Natural killer cell treated with Interleukin-12 subunit alpha and Interleukin-12 subunit beta and Interleukin-15 and Interleukin-18, amount 100 ng/mL, for 72 hours (primary cell): ENCODE measurements around the gene CTSW. TPM values are rescaled to one million over a fixed set of nuclear protein-coding genes. Genes with fewer than 3 reads are reported as not detected.
A peak's percentile ranks its signal among the peaks of the same experiment; 100 is the strongest.

Experiments
- ATAC-seq, 2 donors: fragments of 150-1000 bp; cut with Tn5 transposase in 1 of 2; sonication (Bioruptor Pico), chemical (Tn5 transposase) in 1 of 2; 2 replicates each; pipeline ENCODE4 v1.10.0; 2021
- DNase-seq: peaks from one replicate; pipeline ENCODE4 v3.0.0; 2022; ENCODE audit warnings: low spot score
- H3K27ac Mint-ChIP-seq, 2 donors: 1 replicate in 1 of 2; 2 replicates in 1 of 2; pipeline ENCODE4 v1.8.0; 2022; ENCODE audit warnings: mixed read lengths in 2 of 2, mild to moderate bottlenecking in 1 of 2, moderate library complexity in 1 of 2
- H3K27me3 Mint-ChIP-seq, 2 donors: 1 replicate in 1 of 2; 2 replicates in 1 of 2; pipeline ENCODE4 v1.8.0; 2022; ENCODE audit warnings: mixed read lengths in 2 of 2
- H3K36me3 Mint-ChIP-seq: one replicate; pipeline ENCODE4 v1.8.0; 2022; ENCODE audit warnings: mixed read lengths
- H3K4me1 Mint-ChIP-seq, 2 donors: 1 replicate in 1 of 2; 2 replicates in 1 of 2; pipeline ENCODE4 v1.8.0; 2022; ENCODE audit warnings: low read depth in 2 of 2, mixed read lengths in 2 of 2, mild to moderate bottlenecking in 1 of 2
- H3K4me3 Mint-ChIP-seq: one replicate; pipeline ENCODE4 v1.8.0; 2022; ENCODE audit warnings: mixed read lengths
- H3K9me3 Mint-ChIP-seq: 2 replicates; pipeline ENCODE4 v1.8.0; 2022; ENCODE audit warnings: mixed read lengths
- total RNA-seq, 2 donors: library from RNA; stranded (reverse); gene quantifications; one replicate each; pipeline ENCODE4 v1.2.3, GENCODE V29; 2022

The CTSW gene
- total RNA-seq, 2 donors from 2014 or later = 124 to 886 TPM

DNA sequence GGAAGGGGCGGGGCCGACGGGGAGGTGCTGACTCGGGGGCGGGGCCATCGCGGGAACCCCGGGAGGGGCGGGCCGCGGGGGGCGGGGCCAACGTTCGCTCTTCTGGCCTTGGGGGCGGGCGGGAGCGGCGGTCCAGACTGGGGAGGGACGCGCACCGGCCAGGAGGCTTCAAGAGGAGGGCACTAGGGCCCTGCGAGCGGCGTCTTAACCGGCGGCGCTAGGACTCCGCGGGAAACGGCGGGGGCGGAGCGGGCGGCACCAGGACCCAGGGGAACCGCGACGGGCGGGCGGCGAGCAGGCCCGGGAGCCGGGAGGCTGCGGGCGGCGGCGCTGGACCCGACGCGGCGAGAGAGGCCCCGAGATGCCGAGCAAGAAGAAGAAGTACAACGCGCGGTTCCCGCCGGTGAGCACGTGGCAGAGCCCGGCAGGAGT lies 39.5 kb downstream of the CTSW start, which contains the start of gene DRAP1:
DRAP1 (plus strand) TSS at position 286 of the 432 bp plus-strand sequence; CDS start at position 362, 76 bp downstream.
- H3K4me3 Mint-ChIP-seq = peak within 1 kb of the TSS; percentile 90
- peak; percentile 99 for DNase-seq
- H3K27me3 Mint-ChIP-seq = no peaks in the 10 kb centered on the region
- ATAC-seq = peak; percentile 96
- H3K9me3 Mint-ChIP-seq = no peaks in the 10 kb centered on the region
- H3K4me1 Mint-ChIP-seq = peaks cover 21 to 29% of the 10 kb centered on the region in 2 donors
- H3K27ac Mint-ChIP-seq = peak within 1 kb of the TSS; percentile 75 to 78
- no peaks in the 10 kb centered on the region for H3K36me3 Mint-ChIP-seq

DNA sequence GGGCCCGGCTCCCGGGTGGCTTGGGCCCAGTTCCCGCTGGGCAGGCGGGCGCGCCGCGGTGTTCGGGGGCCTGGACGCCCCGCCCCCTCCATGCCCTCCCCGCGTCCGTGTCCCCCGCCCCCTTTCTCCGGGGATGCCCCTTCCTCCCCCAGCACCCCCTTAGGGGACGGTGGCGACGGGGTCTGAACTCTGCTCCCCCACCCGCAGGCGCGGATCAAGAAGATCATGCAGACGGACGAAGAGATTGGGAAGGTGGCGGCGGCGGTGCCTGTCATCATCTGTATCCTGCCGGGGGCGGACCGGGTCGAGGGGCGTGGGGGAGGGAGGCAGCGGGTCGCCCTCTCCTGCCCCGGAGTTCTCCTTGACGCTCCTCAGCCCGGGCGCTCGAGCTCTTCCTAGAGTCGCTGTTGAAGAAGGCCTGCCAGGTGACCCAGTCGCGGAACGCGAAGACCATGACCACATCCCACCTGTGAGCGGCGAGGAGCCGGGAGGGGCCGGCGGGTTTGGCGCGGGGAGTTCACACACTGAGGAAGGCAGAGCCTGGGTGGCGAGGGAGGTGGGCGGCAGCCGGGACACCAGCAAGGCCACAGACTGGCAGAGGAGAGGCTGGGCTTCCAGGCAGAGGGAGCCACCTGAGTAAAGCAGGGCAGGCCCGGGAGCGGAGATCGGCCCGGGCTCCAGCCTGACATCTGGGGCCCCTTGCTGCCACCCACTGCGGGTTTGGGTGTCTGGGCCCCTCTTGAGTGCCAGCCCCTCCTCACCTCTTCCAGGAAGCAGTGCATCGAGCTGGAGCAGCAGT lies 40.1 kb downstream of the CTSW start:
- Mint-ChIP-seq H3K4me1 (peaks cover 17 to 25% of the 10 kb centered on the region in 2 donors), H3K27me3 (no peaks in the 10 kb centered on the region), H3K4me3 (peak overlapping the region; percentile 90), H3K9me3 (no peaks in the 10 kb centered on the region), H3K27ac (peak overlapping the region; percentile 72 to 75), H3K36me3 (no peaks in the 10 kb centered on the region)
- peak; percentile 71 for DNase-seq
- peak; percentile 67 to 75 for ATAC-seq

DNA sequence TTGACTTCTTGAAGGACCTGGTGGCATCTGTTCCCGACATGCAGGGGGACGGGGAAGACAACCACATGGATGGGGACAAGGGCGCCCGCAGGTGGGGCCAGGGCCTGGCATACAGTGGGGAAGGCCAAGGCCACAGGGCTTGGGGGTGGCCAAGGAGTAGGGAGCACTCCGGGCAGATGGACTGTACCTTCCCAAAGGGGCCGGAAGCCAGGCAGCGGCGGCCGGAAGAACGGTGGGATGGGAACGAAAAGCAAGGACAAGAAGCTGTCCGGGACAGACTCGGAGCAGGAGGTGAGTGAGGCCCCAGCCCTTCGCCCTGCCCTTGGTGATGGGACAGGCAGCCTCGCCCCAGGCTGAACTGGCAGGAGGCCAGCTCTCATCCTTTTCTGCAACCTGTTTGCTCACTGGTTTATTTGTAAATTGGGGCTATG lies 40.8 kb downstream of the CTSW start:
- ATAC-seq (no peak), DNase-seq (no peak)
- peak overlapping the region; percentile 90 for H3K4me3 Mint-ChIP-seq
- H3K4me1 Mint-ChIP-seq = peaks cover 12 to 19% of the 10 kb centered on the region in 2 donors
- no peaks in the 10 kb centered on the region for H3K36me3 Mint-ChIP-seq
- H3K27me3 Mint-ChIP-seq = no peaks in the 10 kb centered on the region
- H3K27ac Mint-ChIP-seq = peak overlapping the region; percentile 72 to 75
- H3K9me3 Mint-ChIP-seq = no peaks in the 10 kb centered on the region

DNA sequence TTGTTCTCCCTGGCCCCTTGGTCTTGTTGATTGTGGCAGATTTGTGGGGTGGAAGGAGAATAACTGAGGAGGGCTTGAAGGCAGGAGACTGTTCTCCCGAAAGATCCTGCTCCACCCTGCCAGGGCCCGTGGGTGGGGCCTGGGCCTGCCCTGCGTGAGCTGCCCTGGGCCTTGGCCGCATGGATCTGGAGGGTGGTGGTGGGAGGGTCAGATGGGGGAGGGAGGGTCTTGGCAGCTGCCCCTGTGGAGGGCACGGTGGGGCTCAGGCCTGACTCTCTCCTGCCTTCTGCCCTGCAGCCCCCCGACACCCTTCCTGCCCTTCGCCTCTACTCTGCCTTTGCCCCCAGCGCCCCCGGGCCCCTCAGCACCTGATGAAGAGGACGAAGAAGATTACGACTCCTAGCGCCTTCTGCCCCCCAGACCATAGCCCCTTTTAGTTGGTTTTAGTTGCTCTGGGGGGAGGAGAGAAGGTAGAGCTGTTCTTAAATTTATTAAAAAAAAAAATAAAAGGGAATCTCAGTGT lies 41.5 kb downstream of the CTSW start:
- ATAC-seq = no peak
- Mint-ChIP-seq H3K27ac (no peak overlapping the region), H3K9me3 (no peaks in the 10 kb centered on the region)

DNA sequence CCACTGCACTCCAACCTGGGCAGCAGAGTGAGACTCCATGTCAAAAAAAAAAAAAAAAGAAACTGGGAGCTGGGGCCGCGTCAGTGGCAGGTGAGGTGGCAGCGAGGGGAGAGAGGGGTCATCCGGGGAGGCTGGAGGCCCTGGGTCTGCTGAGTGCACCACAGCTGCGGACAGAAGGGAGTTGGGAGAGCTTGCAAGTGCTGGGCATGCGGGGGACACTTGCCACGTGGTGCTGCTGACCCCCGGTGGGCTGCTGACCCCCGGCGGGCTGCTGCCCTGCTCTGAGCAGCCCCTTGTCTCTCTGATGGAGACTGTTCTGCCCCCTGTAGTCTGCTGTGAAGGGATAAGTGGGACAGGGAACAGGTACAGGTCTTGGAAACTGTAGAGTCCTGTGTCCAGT lies 42.2 kb downstream of the CTSW start:
- H3K9me3 Mint-ChIP-seq = no peaks in the 10 kb centered on the region
- H3K36me3 Mint-ChIP-seq = no peaks in the 10 kb centered on the region
- no peaks in the 10 kb centered on the region for H3K27me3 Mint-ChIP-seq
- H3K4me1 Mint-ChIP-seq = peaks cover 5 to 13% of the 10 kb centered on the region in 2 donors
- ATAC-seq = no peak
- DNase-seq = no peak
- H3K4me3 Mint-ChIP-seq = no peak overlapping the region
- no peak overlapping the region for H3K27ac Mint-ChIP-seq

More for the DNA sequence above, 41.5 kb downstream of the CTSW start:
- Mint-ChIP-seq H3K27me3 (no peaks in the 10 kb centered on the region), H3K4me3 (peak overlapping the region; percentile 90), H3K36me3 (no peaks in the 10 kb centered on the region), H3K4me1 (peaks cover 12 to 19% of the 10 kb centered on the region in 2 donors)
- DNase-seq = no peak

DNA sequence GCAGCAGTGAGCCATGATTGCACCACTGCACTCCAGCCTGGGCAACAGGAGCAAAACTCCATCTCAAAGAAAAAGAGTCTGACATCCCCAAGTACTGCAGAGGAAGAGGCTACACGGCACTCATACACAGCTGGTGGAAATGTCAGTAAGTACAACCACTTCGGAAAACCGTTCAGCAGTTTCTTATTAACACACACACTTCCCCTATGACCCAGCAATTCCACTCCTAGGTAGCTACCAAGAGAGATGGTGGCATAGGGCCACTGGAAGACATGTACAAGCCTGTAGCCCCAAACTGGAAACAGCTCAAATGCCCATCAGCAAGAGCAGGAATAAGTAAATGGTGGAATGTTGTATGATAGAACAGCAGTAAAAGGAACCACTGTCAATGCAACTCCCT lies 42.9 kb downstream of the CTSW start:
- no peaks in the 10 kb centered on the region for H3K36me3 Mint-ChIP-seq
- no peaks in the 10 kb centered on the region for H3K27me3 Mint-ChIP-seq
- peaks cover 3% of the 10 kb centered on the region for H3K9me3 Mint-ChIP-seq
- DNase-seq = no peak
- peaks cover 8 to 15% of the 10 kb centered on the region in 2 donors for H3K4me1 Mint-ChIP-seq
- no peak for ATAC-seq
- no peak overlapping the region for H3K4me3 Mint-ChIP-seq
- H3K27ac Mint-ChIP-seq = peak overlapping the region in 1 of 2 donors; percentile 29

DNA sequence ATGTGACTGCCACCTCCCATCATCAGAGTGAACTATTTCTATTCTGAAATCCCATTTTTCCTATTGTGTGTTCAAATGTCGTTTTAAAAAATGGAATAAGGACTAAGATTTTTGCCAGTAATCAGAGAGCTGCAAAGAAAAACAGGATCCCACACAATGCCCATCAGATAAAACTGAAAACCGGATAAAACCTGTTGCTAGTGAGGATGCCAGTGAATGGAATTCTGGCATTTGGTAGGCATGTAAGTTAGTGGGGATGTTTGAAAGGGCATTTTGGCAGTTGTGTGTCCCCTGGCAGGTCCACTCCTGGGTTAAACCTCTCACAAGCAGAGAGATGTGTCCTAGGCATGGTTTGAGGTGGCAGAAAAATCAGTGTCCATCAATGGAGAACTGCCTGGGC lies 45.8 kb downstream of the CTSW start:
- Mint-ChIP-seq H3K27ac (no peak overlapping the region), H3K9me3 (peaks cover 3% of the 10 kb centered on the region), H3K4me1 (peaks cover 24 to 32% of the 10 kb centered on the region in 2 donors), H3K4me3 (no peak overlapping the region), H3K36me3 (no peaks in the 10 kb centered on the region), H3K27me3 (no peaks in the 10 kb centered on the region)
- no peak for ATAC-seq
- DNase-seq = no peak

DNA sequence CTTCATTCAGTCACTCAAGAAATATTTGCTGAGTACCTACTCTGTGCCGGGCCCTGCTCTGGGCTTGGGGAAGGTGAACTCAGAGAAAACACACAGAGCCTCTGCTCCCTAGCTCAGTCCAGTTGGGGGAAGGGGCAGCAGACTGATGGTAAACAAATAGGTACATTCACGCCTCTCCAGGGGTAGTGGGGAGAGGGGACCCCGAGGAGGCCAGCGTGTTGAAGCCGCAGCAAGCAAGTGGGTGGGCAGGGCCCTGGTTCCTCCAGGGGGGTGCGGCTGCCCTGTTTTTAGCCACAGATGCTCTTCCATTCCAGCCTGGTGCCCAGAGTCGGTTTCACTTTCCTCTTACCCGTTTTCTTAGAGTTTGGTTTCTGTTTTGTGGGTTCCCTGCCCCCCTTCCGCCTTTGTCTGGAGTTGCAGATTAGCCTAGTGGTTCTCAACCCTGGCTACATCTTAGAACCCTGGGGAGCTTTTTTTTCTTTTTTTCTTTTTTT lies 48.3 kb downstream of the CTSW start:
- Mint-ChIP-seq H3K4me3 (peak overlapping the region; percentile 81), H3K4me1 (peaks cover 31% of the 10 kb centered on the region in 2 donors), H3K36me3 (no peaks in the 10 kb centered on the region), H3K27ac (peak overlapping the region; percentile 83 to 97), H3K27me3 (no peaks in the 10 kb centered on the region), H3K9me3 (peaks cover 3% of the 10 kb centered on the region)
- DNase-seq (peak; percentile 83), ATAC-seq (peak; percentile 91 to 95)

DNA sequence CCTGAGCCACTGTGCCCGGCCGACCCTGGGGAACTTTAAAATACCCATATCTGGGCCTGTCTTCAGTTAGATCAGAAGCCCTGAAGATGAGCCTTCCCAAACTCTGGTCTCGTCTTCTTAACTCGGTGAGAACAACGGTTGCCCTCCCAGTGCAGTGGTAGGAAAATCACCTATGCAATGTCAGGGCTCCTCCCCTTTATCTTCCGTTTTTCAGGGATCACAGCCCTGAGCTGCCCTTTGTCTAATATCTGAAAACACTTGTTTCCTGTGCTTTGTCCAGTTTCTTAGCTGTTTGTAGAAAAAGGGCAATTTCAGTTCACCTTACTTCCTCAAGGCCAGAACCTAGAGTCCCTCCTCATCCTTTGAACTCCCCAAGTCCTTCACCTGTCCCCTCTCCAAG lies 49.0 kb downstream of the CTSW start:
- ATAC-seq (no peak), DNase-seq (peak; percentile 53)
- no peaks in the 10 kb centered on the region for H3K36me3 Mint-ChIP-seq
- peaks cover 3% of the 10 kb centered on the region for H3K9me3 Mint-ChIP-seq
- H3K4me1 Mint-ChIP-seq = peaks cover 31% of the 10 kb centered on the region in 2 donors
- no peaks in the 10 kb centered on the region for H3K27me3 Mint-ChIP-seq
- peak overlapping the region; percentile 83 to 97 for H3K27ac Mint-ChIP-seq
- H3K4me3 Mint-ChIP-seq = peak overlapping the region; percentile 81

DNA sequence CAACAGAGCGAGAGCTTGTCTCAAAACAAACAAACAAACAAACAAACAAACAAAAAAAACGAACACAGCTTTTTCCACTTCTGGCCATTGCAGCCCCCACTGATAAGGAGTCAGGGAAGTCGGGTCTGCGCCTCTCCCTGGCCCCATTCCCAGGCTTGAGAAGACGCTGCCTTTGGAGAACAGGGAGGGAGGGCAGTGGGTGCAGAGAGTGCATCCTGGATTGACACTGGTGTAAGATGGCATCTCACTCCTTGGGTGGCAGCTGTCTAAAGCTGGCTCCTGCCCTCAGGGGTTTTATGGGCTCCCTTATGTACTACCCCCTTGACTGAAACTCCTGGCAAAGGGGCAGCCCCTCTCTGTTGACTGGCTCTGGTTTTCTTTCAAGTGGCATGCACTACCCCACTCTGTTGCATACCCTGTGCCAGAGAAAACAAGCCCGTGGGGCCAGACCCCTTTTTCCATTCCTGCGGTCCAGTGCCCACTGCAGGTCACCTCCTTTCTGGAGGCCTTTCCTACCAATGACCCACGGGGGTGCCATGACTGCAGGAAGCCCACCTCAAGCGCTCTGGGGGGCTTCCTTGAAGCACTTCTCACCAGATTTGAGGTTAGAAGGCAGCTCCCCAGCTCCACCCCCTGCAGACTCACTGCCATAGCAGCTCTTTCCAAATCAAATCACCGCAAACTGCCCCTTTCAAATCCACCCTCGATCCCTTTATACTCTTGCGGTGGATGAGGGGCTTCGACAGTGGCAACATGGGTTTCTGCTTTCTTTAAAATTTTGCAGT lies 52.3 kb downstream of the CTSW start:
- Mint-ChIP-seq H3K4me3 (no peak overlapping the region), H3K36me3 (no peaks in the 10 kb centered on the region), H3K27ac (peak overlapping the region in 1 of 2 donors; percentile 21), H3K9me3 (peaks cover 2% of the 10 kb centered on the region), H3K4me1 (peaks cover 29% of the 10 kb centered on the region in 2 donors), H3K27me3 (no peaks in the 10 kb centered on the region)
- DNase-seq (peak; percentile 16), ATAC-seq (no peak)

DNA sequence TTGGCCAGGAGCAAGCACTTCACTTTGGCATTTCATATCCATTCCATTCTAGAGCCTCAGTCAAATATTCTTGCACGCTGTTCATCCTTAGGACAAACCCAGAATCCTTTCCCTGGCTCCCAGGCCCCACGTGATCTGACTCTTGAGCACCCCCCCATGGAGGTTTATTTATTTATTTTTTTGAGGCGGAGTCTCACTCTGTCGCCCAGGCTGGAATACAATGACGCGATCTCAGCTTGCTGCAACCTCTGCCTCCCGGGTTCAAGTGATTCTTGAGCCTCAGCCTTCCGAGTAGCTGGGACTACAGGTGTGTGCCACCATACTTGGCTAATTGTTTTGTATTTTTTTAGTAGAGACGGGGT lies 52.9 kb downstream of the CTSW start:
- H3K27ac Mint-ChIP-seq = no peak overlapping the region
- no peaks in the 10 kb centered on the region for H3K9me3 Mint-ChIP-seq
- H3K4me1 Mint-ChIP-seq = peaks cover 23% of the 10 kb centered on the region in 2 donors
- no peaks in the 10 kb centered on the region for H3K36me3 Mint-ChIP-seq
- ATAC-seq (no peak), DNase-seq (no peak)
- H3K4me3 Mint-ChIP-seq = no peak overlapping the region
- H3K27me3 Mint-ChIP-seq = no peaks in the 10 kb centered on the region
